Globus pallidus (tissue), 1 donor: ENCODE measurements around the gene GALNTL6.

Experiments used
- DNase-seq: peaks from one replicate; pipeline ENCODE4 v3.0.0-alpha.2; 2015; ENCODE audit warnings: low spot score

Gene GALNTL6

GRCh38 chr4:171880136-171880535 is 66.9 kb downstream of the GALNTL6 start:
- DNase-seq, result no peak

- DNase-seq, result no peak
Measured at GRCh38 chr4:171889681-171890080, 76.5 kb downstream of the GALNTL6 start.

GRCh38 chr4:171891038-171891437 is 77.8 kb downstream of the GALNTL6 start:
- DNase-seq, result no peak

GRCh38 chr4:171896426-171896825 is 83.2 kb downstream of the GALNTL6 start:
- no peak for DNase-seq

- DNase-seq, result no peak
Measured at GRCh38 chr4:171919314-171919713, 106.1 kb downstream of the GALNTL6 start.

GRCh38 chr4:171920901-171921300 is 107.7 kb downstream of the GALNTL6 start:
- no peak for DNase-seq

GRCh38 chr4:171924746-171925376 is 111.7 kb downstream of the GALNTL6 start:
- DNase-seq, result no peak

GRCh38 chr4:171928336-171928735 is 115.1 kb downstream of the GALNTL6 start:
- no peak for DNase-seq

GRCh38 chr4:171929477-171929876 is 116.3 kb downstream of the GALNTL6 start:
- DNase-seq, result no peak

- no peak for DNase-seq
Measured at GRCh38 chr4:171929907-171930306, 116.7 kb downstream of the GALNTL6 start.

- no peak for DNase-seq
Measured at GRCh38 chr4:171932238-171932637, 119.0 kb downstream of the GALNTL6 start.

- no peak for DNase-seq
Measured at GRCh38 chr4:171940656-171941055, 127.5 kb downstream of the GALNTL6 start.

GRCh38 chr4:171947400-171947799 is 134.2 kb downstream of the GALNTL6 start:
- DNase-seq, result no peak

GRCh38 chr4:171948038-171948437 is 134.8 kb downstream of the GALNTL6 start:
- no peak for DNase-seq

GRCh38 chr4:171954650-171955049 is 141.4 kb downstream of the GALNTL6 start:
- DNase-seq, result no peak

- no peak for DNase-seq
Measured at GRCh38 chr4:171956678-171957077, 143.5 kb downstream of the GALNTL6 start.

- DNase-seq, result no peak
Measured at GRCh38 chr4:171962110-171962509, 148.9 kb downstream of the GALNTL6 start.

GRCh38 chr4:171966356-171966755 is 153.2 kb downstream of the GALNTL6 start:
- no peak for DNase-seq

GRCh38 chr4:171978216-171978615 is 165.0 kb downstream of the GALNTL6 start:
- DNase-seq, result no peak

GRCh38 chr4:171979461-171979860 is 166.3 kb downstream of the GALNTL6 start:
- DNase-seq, result no peak

- no peak for DNase-seq
Measured at GRCh38 chr4:171981185-171981584, 168.0 kb downstream of the GALNTL6 start.

GRCh38 chr4:171983935-171984805 is 171.0 kb downstream of the GALNTL6 start:
- no peak for DNase-seq

- DNase-seq, result no peak
Measured at GRCh38 chr4:171985129-171985528, 171.9 kb downstream of the GALNTL6 start.
